IPS DF 6.9 (cell line): Measurements from ENCODE around the gene CABP4.
A peak's percentile ranks its signal among the peaks of the same experiment; 100 is the strongest.
"Not testable (repeated sequence)": the region's sequence is repeated elsewhere in the genome, so short reads cannot be mapped to it uniquely, and the experiment has no call there.

Experiments used
- DNase-seq: peaks from one replicate; pipeline ENCODE4 v3.0.0-alpha.2; 2013; ENCODE audit warnings: low read depth, low spot score
- H3K27ac ChIP-seq: one replicate; pipeline ENCODE4 v1.5.1; 2013; ENCODE audit warnings: low read length, control low read depth
- H3K27me3 ChIP-seq: 2 replicates; pipeline ENCODE4 v1.6.1; 2013; ENCODE audit warnings: mild to moderate bottlenecking, low read length; ENCODE audit not compliant: control insufficient read depth, insufficient read depth
- H3K36me3 ChIP-seq: 2 replicates; pipeline ENCODE4 v1.6.1; 2013; ENCODE audit warnings: low read length; ENCODE audit not compliant: control insufficient read depth, insufficient read depth
- H3K4me1 ChIP-seq: 2 replicates; pipeline ENCODE4 v1.6.1; 2013; ENCODE audit warnings: low read length; ENCODE audit not compliant: control insufficient read depth, insufficient read depth
- H3K4me3 ChIP-seq: 2 replicates; pipeline ENCODE4 v1.5.1; 2013; ENCODE audit warnings: mild to moderate bottlenecking, low read length
- H3K9me3 ChIP-seq: 2 replicates; pipeline ENCODE4 v1.6.1; 2013; ENCODE audit warnings: low read length, inconsistent platforms; ENCODE audit not compliant: control insufficient read depth, insufficient read depth
- WGBS: extraction: QIAGEN DNeasy Blood & Tissue Kit; methylation state at CpG from one replicate; pipeline ENCODE4 v1.1.7; 2013; ENCODE audit warnings: mixed read lengths, missing lambda C conversion rate; ENCODE audit not compliant: insufficient read length, insufficient coverage; 5-methylcytosine and 5-hydroxymethylcytosine counted together

CABP4 gene

DNA sequence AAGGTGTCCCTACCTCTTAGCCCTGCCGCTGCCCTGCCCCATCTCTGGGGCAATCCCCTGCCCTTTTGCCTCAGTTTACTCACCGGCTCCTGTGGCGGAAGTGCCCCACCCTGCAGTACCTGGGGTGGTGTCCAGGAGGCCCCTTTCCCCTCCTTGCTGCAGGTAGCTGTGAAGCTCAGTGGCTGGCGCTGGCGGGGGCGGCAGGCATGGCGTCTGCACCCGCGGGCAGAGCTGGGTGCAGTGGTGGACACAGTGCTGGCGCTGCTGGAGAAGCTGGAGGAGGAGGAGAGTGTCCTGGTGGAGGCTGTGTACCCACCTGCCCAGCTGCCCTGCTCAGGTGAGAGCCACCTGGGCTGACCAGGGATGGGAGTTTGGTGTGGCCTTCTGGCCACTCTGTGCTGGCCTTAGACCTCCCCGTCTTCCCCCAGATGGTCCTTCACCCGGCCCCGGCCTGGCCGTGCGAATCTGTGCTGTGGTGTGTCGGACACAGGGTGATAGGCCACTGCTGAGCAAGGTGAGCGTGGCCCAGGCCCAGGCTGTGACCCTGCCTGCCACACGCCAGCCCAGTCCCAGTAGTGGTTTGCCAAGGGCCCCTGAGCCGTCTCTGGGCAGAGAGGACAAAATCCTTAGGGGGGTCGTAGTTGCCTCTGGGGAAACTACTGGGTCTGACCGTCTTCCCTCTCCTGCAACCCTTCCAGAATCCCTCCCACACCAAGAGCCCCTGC lies 35.7 kb upstream of the CABP4 start:
- Histone ChIP-seq H3K4me1 (peaks cover 9% of the 10 kb centered on the region), H3K27me3 (no peaks in the 10 kb centered on the region), H3K9me3 (no peaks in the 10 kb centered on the region), H3K27ac (no peak overlapping the region), H3K36me3 (no peaks in the 10 kb centered on the region), H3K4me3 (no peak overlapping the region)
- WGBS = no CpG with 5 or more reads among the region's 21 CpGs
- no peak for DNase-seq

DNA sequence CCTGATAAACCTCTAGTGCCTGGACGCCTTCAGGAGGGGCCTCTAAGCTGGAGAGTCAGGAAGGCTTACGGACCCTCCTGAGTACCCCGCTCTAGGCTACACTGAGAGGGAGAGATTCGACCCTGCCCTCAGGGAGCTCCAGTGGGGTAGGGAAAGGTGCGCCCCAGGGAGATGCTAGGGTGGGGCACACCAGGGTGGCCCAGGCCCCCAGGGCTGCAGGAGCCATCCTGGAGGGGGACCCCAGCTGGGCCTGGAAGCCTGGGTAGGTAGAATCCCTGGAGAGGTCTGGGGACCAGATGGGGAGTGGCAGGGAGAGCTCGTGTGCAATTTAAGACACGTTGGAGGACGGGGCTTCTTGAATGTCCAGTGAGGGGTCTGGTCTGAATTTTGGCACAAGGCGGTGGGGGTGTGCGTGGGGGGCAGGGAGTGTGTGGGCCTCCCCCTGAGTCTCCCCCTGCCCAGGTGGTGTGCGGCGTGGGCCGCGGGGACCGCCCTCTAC lies 35.0 kb upstream of the CABP4 start:
- Histone ChIP-seq H3K9me3 (no peaks in the 10 kb centered on the region), H3K27ac (no peak overlapping the region), H3K4me3 (peak overlapping the region; percentile 49; the same call in 1 of the 2 replicates), H3K4me1 (peaks cover 9% of the 10 kb centered on the region), H3K36me3 (no peaks in the 10 kb centered on the region), H3K27me3 (no peaks in the 10 kb centered on the region)
- DNase-seq = no peak
- no CpG with 5 or more reads among the region's 15 CpGs for WGBS

DNA sequence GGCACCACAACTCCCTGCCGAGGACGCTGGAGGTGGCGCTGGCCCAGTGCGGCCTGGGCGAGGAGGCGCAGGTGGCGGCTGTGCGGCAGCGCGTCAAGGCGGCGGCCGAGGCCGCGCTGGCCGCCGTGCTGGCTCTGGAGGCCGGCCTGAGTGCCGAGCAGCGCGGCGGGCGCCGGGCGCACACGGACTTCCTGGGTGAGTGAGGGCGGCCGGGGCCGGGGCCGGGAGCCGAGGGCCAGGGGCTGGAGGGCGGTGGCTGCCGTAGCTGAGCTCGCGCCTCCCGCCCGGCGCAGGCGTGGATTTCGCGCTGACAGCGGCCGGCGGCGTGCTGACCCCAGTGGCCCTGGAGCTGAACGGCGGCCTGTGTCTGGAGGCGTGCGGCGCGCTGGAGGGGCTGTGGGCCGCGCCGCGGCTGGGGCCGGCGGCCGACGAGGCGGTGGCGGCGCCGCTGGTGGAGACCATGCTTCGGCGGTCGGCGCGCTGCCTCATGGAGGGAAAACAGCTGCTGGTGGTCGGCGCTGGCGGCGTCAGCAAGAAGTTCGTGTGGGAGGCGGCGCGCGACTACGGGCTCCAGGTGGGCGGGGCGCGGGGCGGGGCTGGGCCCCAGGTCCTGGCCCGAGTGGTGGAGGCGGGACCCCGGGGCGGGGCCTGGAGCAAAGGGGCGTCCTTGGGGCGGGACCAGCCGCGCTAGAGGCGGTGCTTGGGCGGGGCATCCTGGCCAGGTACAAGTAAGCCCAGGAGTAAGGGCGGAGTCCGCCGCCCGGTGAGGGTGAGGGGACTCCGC lies 34.3 kb upstream of the CABP4 start:
- Histone ChIP-seq H3K4me3 (peak overlapping the region; percentile 49; the same call in 1 of the 2 replicates), H3K27ac (no peak overlapping the region), H3K9me3 (no peaks in the 10 kb centered on the region), H3K27me3 (no peaks in the 10 kb centered on the region), H3K36me3 (no peaks in the 10 kb centered on the region), H3K4me1 (peaks cover 9% of the 10 kb centered on the region)
- DNase-seq = no peak
- no CpG with 5 or more reads among the region's 97 CpGs for WGBS

DNA sequence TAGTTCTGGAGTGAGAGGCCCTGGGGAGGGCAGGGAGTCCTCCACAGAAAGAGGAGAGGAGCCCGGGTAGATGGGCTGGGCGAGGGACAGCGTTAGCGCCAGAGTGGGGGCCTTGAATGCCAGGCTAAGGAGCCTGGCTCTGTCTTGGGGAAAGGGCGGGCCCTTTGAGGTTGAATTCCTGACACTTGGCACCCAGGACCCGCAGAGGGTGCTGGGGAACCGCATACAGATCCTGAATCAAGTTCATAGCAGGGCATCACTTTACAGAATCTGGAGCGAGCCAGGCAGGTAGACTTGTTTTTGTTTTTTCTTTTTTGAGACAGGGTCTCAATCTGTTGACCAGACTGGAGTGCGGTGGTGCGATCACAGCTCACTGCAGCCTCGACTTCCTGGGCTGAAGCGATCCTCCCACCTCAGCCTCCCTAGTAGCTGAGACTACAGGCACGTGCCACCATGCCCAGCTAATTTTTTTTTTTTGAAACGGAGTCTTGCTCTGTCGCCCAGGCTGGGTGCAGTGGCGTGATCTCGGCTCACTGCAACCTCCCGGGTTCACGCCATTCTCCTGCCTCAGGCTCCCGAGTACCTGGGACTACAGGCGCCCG lies 33.6 kb upstream of the CABP4 start:
- H3K9me3 ChIP-seq = no peaks in the 10 kb centered on the region
- H3K4me3 ChIP-seq = no peak overlapping the region; the same call in 1 of the 2 replicates
- H3K27ac ChIP-seq = no peak overlapping the region
- no CpG with 5 or more reads among the region's 22 CpGs for WGBS
- peaks cover 4% of the 10 kb centered on the region; the same call in 1 of the 2 replicates for H3K4me1 ChIP-seq
- DNase-seq = no peak
- no peaks in the 10 kb centered on the region for H3K36me3 ChIP-seq
- H3K27me3 ChIP-seq = no peaks in the 10 kb centered on the region

DNA sequence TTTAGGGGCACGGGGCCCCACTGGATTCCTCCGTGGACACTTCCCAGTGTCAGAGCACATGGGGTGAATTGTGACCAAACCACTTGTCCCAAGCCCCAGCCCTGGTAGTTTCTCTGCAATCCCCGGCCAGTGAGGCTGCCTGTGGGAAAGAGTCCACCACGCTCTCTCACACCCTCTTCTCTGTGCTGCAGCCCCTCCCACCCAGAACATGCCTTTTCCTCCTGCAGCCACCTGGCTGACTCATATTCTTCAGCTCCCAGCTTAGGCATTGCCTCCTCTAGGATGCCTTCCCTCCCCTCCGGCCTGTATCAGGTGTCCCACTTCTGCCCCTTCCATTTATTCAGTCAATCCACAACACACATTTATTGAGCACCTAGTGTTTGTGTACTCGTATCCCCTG lies 32.3 kb upstream of the CABP4 start:
- Histone ChIP-seq H3K4me3 (no peak overlapping the region), H3K27me3 (no peaks in the 10 kb centered on the region), H3K4me1 (peaks cover 2% of the 10 kb centered on the region; the same call in 1 of the 2 replicates), H3K27ac (no peak overlapping the region), H3K36me3 (no peaks in the 10 kb centered on the region), H3K9me3 (no peaks in the 10 kb centered on the region)
- no CpG with 5 or more reads among the region's 6 CpGs for WGBS
- no peak for DNase-seq

DNA sequence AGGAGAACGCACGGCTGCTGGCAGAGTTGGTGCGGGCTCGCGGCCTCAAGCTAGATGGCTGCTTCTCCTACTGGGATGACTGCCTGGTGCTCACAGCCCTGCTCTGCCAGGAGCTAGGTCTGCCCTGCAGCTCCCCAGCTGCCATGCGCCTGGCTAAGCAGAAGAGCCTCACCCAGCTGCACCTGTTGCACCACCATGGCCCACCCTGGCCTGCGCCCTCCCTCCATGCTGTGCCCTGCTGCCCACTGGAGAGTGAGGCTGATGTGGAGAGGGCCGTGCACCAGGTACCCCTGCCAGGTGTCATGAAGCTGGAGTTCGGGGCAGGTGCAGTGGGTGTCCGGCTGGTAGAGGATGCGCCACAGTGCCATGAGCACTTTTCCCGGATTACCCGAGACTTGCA lies 31.7 kb upstream of the CABP4 start:
- no peak for DNase-seq
- Histone ChIP-seq H3K4me3 (no peak overlapping the region), H3K27me3 (no peaks in the 10 kb centered on the region), H3K27ac (no peak overlapping the region), H3K4me1 (peaks cover 2% of the 10 kb centered on the region; the same call in 1 of the 2 replicates), H3K36me3 (no peaks in the 10 kb centered on the region), H3K9me3 (no peaks in the 10 kb centered on the region)
- WGBS = no CpG with 5 or more reads among the region's 13 CpGs

DNA sequence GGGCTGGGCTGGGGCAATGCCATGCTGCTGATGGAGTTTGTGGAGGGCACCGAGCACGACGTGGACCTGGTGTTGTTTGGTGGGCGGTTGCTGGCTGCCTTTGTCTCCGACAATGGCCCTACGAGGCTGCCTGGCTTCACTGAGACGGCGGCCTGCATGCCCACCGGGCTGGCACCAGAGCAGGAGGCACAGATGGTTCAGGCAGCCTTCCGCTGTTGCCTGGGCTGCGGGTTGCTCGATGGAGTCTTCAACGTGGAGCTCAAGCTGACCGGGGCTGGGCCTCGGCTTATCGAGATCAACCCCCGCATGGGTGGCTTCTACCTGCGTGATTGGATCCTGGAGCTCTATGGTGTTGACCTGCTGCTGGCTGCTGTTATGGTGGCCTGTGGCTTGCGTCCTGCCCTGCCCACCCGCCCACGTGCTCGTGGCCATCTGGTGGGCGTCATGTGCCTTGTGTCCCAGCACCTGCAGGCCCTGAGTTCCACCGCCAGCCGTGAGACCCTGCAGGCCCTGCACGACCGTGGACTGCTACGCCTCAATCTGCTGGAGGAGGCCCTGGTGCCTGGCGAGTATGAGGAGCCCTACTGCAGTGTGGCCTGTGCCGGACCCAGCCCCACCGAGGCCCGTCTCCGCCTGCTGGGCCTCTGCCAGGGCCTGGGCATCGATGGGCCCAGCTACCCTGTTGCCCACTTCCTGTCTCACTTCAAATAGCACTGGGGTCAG lies 31.1 kb upstream of the CABP4 start:
- H3K27ac ChIP-seq = no peak overlapping the region
- H3K9me3 ChIP-seq = no peaks in the 10 kb centered on the region
- no peaks in the 10 kb centered on the region for H3K36me3 ChIP-seq
- no peak overlapping the region for H3K4me3 ChIP-seq
- peaks cover 4% of the 10 kb centered on the region for H3K4me1 ChIP-seq
- no peaks in the 10 kb centered on the region for H3K27me3 ChIP-seq
- DNase-seq = no peak
- no CpG with 5 or more reads among the region's 34 CpGs for WGBS

DNA sequence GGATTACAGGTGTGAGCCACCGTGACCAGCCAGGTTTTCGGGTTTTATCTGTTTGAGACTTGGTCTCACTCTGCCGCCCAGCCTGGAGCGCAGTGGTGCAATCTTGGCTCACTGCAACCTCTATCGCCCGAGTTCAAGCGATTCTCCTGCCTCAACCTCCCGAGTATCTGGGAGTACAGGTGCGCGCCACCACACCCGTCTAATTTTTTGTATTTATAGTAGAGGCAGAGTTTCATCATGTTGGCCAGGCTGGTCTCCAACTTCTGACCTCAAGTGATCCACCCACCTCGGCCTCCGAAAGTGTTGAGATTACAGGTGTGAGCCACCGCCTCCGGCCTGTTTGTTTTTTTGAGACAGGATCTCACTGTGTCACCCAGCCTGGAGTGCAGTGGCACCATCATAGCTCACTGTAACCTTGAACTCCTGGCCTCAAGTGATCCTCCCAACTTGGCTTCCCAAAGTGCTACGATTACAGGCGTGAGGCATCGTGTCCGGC lies 27.7 kb upstream of the CABP4 start:
- not testable (repeated sequence) for DNase-seq, H3K4me1 ChIP-seq, H3K27ac ChIP-seq, H3K27me3 ChIP-seq, H3K36me3 ChIP-seq, H3K9me3 ChIP-seq, H3K4me3 ChIP-seq
- no CpG with 5 or more reads among the region's 19 CpGs for WGBS

DNA sequence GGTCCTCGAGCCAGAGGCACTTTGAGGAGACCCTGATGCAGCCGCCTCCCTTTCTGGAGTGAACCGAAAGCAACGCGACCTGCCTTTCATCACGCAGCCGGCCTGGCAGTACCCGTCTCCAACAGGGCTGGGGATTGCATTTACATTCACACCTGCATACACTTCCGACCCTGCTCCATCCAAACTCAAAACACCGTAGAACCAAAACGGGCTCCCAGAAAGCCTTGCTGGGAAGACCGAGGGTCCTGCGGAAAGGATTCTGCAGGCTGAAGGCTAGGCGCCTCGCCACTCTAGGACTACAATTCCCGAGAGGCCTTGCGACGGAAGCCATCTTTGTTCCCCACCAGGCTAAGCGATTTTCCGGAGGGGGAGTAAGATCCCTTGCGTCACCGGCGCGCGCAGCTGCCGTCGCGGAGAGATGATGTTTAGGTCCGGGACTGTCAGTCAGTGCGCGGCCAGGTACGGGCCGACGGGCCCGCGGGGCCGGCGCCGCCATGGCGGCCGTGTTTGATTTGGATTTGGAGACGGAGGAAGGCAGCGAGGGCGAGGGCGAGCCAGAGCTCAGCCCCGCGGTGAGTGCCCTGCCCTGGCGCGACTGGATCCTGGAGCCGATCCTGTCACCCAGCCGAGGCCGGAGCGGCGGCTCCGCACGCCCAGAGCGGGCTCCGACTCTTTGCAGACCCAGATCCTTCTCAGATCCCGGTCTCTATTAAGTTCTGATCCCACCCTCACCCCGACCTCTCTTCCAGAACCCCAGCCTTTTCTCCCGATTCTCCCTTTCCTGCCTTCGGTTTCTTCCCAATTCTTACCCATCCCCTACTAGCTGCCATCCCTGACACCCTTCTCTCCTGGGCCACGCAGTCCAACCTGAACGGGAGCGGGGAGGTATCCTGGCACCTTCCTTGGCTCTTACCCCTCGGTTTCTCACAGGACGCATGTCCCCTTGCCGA lies 26.8 kb upstream of the CABP4 start, which contains the start of gene RPS6KB2:
Gene RPS6KB2 (plus strand): TSS at position 443 of the 950 bp plus-strand sequence. CDS start 52 bp downstream, at position 495.
- DNase-seq = peak; percentile 98
- no peaks in the 10 kb centered on the region for H3K9me3 ChIP-seq
- H3K36me3 ChIP-seq = peaks cover 12% of the 10 kb centered on the region
- no CpG with 5 or more reads among the region's 68 CpGs for WGBS
- no peak within 1 kb of the TSS for H3K27ac ChIP-seq
- no peaks in the 10 kb centered on the region for H3K27me3 ChIP-seq
- peaks cover 2% of the 10 kb centered on the region; the same call in 1 of the 2 replicates for H3K4me1 ChIP-seq
- peak within 1 kb of the TSS; percentile 91 for H3K4me3 ChIP-seq
